Occipital lobe (tissue), 2 donors: ENCODE measurements around the gene SYNE3. TPM values are rescaled to one million over a fixed set of nuclear protein-coding genes. Genes with fewer than 3 reads are reported as not detected.

Experiments used
- DNase-seq: peaks from one replicate; lab custom pipeline; 2025; lab: John Stamatoyannopoulos, UW
- total RNA-seq: library from RNA; depleted of rRNA; stranded (reverse); fragments of >200 nt; gene quantifications from one replicate; pipeline ENCODE4 v1.2.3, GENCODE V29; 2014

The SYNE3 gene
- total RNA-seq, 1 donor from 2014 or later, result 2.2 TPM

DNA sequence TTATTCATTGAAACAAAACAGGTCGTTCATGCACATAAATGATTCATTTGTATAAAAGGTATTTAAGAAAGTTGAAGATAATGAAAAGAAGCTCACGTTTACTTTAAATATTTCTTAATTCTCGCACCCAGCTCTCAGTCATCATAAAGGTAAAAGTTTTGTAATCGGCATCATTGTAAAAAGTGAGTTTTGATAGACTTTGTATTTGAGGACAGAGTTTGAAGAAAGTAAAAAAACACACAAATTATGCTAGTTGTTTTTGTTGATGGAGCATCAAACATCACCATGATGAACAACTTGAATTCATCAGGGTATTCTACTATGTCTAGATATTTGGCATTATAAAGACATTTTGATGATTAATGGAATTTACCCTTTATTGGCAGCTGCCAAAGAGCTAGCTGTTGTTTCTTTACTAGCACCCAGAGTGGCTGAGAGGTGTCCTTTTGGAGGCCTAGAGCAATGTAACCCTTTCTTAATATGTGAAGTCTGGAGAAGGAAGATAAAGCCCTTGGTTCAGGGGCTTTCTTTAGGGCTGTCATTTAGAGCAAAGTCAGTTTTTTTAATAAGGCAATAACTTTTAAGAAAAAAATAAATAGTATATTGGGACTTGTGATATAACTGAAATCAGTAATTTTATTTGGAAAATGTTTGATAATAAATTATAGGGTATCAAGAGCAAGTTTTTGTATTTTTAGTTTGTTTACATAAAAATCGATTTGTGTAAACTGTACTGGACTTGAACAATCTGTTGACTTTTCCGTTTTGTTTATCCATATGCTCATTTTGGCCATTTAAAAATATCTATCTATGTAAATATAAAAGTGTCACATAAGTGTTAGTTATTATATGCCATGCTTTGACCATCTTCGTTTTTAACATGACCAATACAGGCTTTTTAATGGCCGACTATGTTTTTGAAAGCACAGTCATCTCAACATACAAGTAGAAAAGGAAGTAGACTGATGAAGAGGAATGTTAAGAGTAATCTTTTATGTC is 25.8 kb upstream of the SYNE3 start:
- no peak for DNase-seq

GRCh38 chr14:95541346-95541745 is 24.9 kb upstream of the SYNE3 start:
- no peak for DNase-seq

DNA sequence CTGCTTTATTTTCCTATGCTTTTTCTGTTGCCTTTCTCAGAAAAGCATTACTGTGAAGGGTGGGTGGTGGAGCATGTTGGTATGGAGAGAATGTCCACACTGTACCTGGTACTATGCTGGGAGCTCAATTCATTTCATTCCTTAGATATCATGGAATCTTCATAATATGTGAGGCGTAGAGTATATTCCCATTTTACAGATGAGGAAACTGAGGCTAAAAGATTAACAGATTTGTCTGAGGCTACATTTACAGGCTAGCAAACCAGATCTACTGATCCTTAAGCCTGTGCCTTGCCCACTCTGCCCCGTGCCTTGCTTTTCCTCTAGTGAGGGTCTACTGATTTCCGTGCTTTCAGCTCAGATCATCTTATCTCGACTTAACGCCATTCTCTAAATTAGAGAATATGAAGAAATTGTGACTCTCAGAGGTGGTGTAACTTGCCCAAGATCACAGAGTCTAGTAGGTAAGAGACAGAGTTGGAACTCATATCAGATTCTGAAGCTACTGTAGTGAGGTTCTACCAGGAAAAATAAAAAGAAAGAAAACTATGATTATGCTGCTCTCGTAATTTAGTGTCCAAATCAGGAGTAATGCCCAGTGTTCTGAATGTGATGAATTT is 23.9 kb upstream of the SYNE3 start:
- DNase-seq, result no peak

DNA sequence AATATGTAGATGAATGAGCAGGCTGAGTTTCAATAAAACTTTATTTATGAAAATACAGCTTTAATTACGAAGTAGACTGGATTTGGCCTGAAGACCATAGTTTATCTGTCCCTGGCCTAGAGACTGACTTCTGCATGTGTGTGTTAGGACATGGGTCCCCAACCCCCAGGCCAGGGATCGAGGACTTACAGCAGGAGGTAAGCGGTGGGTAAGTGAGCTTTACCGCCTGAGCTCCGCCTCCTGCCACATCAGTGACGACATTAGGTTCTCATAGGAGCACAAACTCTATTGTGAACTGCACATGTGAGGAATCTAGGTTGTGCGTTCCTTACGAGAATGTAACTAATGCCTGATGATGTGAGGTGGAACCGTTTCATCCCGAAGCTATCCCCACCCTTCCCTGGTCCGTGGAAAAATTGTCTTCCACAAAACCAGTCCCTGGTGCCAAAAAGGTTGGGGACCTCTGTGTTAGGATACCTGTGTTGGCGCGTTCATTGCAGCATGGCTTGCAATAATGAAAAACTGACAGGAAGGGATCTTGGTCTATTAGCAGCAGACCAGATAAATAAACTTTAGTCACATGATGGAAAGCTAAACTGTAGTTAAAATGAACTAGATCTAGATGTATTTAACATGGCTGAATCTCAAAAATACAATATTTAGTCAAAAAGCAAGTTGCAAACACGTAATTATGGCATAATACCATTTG is 22.5 kb upstream of the SYNE3 start:
- DNase-seq, result no peak

GRCh38 chr14:95537298-95538089 is 21.0 kb upstream of the SYNE3 start:
- DNase-seq, result no peak

- no peak for DNase-seq
Measured at GRCh38 chr14:95536671-95537070, 20.2 kb upstream of the SYNE3 start.

- no peak for DNase-seq
Measured at GRCh38 chr14:95536036-95536593, 19.7 kb upstream of the SYNE3 start.

GRCh38 chr14:95535226-95536021 is 19.0 kb upstream of the SYNE3 start:
- no peak for DNase-seq

DNA sequence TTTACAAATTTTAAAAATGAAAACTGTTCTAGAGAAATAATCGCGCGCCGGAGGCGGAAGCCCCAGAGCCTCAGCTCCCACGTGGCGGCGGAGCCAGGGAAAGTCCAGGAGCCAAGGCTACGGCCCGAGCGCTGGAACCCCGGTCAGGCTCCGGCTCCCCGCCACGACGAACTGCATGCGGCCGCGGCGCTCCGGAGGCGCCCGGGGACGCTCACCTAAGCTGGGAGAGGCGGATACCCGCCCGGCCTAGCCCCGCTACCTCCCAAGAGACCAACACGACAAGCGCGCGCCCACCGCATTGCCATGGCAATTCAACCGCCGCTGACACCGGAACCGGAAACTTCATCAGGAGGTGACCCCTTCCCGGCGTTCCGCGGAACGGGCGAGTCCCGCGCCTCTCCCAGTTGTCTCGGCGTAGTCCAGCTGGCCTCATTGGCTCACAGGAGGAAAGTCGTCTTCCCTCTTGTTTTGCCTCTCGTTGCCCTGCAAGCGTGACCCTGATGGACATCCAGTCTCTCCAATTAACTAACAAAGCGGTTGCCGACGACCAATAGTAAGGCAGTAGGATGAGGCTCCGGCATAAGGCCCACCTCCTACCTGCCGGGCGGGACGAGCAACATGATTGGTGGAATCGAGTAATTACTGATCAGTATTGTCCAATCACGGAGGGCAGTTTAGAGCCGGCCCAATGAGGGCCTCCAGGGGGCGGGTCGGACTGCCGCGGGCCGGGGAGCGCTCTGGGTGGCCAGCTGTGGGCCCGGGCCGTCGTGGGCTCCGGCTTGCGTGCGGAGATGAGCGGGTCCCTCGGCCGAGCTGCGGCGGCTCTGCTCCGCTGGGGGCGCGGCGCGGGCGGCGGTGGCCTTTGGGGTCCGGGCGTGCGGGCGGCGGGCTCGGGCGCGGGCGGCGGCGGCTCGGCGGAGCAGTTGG is 18.1 kb upstream of the SYNE3 start, which contains the start of gene GLRX5:
TSS of gene GLRX5 (plus strand) at position 752 of the 927 bp plus-strand sequence. CDS start at position 792, 40 bp downstream.
- DNase-seq, result peak; percentile 100

DNA sequence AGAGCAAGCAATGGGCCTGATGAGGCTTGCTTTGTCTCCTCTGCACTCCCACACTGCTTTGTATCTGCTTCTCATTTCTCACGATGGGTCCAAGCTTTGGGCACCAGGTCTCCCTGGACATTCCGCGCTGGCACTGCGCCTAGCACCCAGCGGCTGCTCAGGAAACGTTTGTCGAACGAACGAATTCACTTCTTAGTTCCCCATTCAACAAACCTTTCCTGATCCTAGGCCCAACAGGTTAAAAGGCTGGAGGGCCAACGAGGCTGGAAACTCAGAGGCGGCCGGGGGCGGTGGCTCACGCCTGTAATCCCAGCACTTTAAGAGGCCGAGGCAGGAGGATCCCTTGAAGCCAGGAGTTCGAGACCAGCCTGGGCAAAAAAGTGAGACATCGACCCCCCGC is 17.4 kb upstream of the SYNE3 start:
- DNase-seq, result no peak

GRCh38 chr14:95533391-95533821 is 17.0 kb upstream of the SYNE3 start:
- no peak for DNase-seq

DNA sequence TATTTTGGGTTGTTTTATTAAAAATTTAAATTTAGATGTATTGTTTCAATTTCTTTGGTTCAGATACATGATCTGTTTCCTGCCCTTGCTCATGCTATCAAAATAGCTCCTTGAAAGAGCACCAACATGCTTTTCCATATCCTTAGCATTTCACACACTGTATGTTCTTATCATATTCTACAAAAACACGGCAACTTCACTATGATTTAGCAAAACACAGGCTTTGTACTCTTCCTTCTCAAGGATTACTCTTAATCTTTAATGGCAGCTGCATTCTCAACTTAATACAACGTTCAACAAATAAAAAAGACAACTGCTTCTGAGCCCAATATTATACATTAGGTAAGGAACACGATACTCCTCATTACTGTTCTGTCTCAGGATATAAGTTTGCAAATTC is 15.5 kb upstream of the SYNE3 start:
- DNase-seq, result no peak

GRCh38 chr14:95531473-95531872 is 15.0 kb upstream of the SYNE3 start:
- no peak for DNase-seq

DNA sequence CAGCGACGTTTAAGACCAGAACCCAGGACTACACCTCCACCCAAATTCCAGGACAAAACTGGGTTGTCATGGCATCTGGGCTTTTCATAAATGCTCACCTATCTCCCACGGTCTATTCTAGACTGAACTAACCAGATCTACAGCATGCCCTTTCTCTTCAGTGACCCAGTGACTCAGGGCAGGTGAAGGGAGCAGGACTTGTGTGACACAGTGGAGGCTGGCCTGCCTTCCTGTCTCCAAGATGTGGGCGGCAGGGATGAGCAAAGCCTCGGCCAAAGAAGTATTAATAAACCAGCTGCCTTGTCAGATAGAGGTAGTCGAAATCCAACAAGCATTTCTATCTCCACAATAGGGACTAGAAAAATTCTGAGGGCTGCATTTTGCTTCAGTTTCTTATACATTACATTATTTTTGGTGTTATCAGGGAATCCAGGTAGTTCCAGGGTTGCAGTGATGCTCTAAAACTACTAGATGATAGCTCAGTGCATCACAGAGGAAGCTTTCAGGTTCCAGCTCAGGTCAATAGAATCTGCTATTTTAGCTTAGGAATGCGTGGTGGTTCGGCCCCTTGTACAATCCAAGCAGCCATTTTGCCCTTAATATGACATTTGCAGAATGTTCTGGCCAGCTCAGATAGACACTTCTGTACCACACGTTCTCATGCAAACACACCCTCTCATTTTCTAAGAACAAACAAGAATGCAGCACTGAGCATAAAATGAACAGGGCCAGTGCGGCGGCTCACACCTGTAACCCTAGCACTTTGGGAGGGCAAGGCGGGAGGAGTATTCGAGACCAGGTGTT is 14.2 kb upstream of the SYNE3 start:
- no peak for DNase-seq

- DNase-seq, result no peak
Measured at GRCh38 chr14:95529216-95529615, 12.8 kb upstream of the SYNE3 start.

DNA sequence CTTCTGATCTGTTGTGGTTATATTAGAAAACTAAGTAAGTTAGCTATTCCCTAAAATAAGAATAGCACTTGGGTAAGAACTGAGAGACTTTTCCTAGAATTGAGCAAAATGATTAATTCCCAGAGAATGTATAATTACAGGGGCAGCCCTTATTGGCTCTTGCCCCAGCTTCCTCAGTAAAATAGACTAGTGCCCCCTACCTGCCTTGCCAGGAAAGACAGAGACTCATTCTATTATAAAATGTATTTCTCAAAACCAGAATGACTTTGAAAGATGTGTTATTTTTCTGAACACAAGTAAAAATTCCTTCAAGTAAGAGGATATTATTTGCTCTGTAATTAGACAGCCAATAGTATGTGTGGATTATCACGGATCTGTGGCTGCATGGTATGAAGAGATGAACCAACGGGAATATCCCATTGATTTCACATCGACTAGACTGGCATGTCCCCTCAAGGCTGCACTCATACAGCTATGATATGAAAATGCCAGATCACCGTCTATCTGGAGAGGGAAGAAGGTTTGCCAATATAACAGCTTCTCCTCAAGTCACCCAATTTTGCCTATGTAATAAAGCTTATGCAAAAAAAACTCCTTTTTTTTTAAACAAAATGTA is 11.0 kb upstream of the SYNE3 start:
- no peak for DNase-seq
